Effector memory CD8-positive, alpha-beta T cell (primary cell): ENCODE data around the gene PCED1B.
"Not testable (repeated sequence)": the region's sequence is repeated elsewhere in the genome, so short reads cannot be mapped to it uniquely, and the experiment has no call there.

Experiments
- ATAC-seq: fragments of 150-1000 bp; cut with Tn5 transposase; replicated peaks from 2 replicates; pipeline ENCODE4 v1.10.0; 2021; ENCODE audit warnings: mild to moderate bottlenecking, moderate library complexity
- DNase-seq, 3 experiments: peaks; one replicate each; pipeline ENCODE4 v3.0.0; 2021
- H3K27ac Mint-ChIP-seq, 2 donors: one replicate each; pipeline ENCODE4 v1.8.0; 2022; ENCODE audit warnings: mild to moderate bottlenecking in 2 of 2, mixed read lengths in 2 of 2, moderate library complexity in 2 of 2
- H3K27me3 Mint-ChIP-seq, 2 donors: one replicate each; pipeline ENCODE4 v1.8.0; 2022; ENCODE audit warnings: mixed read lengths in 2 of 2
- H3K36me3 Mint-ChIP-seq: one replicate; pipeline ENCODE4 v1.8.0; 2022; ENCODE audit warnings: mild to moderate bottlenecking, moderate library complexity, mixed read lengths; ENCODE audit not compliant: insufficient read depth
- H3K4me1 Mint-ChIP-seq, 2 donors: one replicate each; pipeline ENCODE4 v1.8.0; 2022; ENCODE audit warnings: low read depth in 2 of 2, mixed read lengths in 2 of 2
- H3K4me3 Mint-ChIP-seq, 2 donors: one replicate each; pipeline ENCODE4 v1.8.0; 2022; ENCODE audit warnings: mild to moderate bottlenecking in 2 of 2, mixed read lengths in 2 of 2, moderate library complexity in 2 of 2
- H3K9me3 Mint-ChIP-seq, 2 donors: one replicate each; pipeline ENCODE4 v1.8.0; 2022; ENCODE audit warnings: mixed read lengths in 2 of 2

PCED1B gene

GRCh38 chr12:47107926-47108325 is 28.5 kb downstream of the PCED1B start:
- peaks cover 4% of the 10 kb centered on the region for H3K36me3 Mint-ChIP-seq
- no peak for DNase-seq
- no peaks in the 10 kb centered on the region for H3K27me3 Mint-ChIP-seq
- ATAC-seq: no peak
- no peak overlapping the region for H3K4me3 Mint-ChIP-seq
- no peaks in the 10 kb centered on the region for H3K9me3 Mint-ChIP-seq
- no peak overlapping the region for H3K27ac Mint-ChIP-seq
- peaks cover 13 to 25% of the 10 kb centered on the region in 2 donors for H3K4me1 Mint-ChIP-seq

DNA sequence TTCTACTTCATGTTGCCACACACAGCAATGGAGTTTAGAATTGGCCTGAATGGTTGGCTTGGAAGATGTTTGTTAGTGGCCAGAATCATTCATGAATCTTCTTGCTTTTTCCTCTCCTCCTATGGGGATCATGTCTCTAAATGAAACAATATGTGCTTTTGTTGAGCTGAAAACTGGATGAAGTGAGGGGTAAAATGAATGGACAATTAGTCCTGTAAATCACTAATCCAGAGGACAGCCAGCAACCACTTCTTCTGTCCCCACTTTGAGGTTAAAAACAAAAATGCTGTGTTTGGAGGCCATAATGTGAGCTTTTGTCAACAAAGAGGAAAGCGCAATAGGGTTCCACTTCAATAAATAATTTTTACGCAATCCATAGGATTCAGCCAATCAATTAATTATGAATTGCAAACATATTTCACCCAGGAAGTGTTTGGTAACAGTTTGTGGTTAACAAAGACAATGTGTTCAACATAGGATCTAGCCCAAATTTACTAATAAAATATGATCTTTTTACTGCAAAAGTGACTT is 30.7 kb downstream of the PCED1B start:
- ATAC-seq (no peak), DNase-seq (no peak)
- Mint-ChIP-seq H3K4me3 (peak overlapping the region in 1 of 2 donors; percentile 15), H3K27ac (no peak overlapping the region), H3K4me1 (peaks cover 11 to 25% of the 10 kb centered on the region in 2 donors), H3K27me3 (no peaks in the 10 kb centered on the region), H3K36me3 (peaks cover 4% of the 10 kb centered on the region), H3K9me3 (no peaks in the 10 kb centered on the region)

DNA sequence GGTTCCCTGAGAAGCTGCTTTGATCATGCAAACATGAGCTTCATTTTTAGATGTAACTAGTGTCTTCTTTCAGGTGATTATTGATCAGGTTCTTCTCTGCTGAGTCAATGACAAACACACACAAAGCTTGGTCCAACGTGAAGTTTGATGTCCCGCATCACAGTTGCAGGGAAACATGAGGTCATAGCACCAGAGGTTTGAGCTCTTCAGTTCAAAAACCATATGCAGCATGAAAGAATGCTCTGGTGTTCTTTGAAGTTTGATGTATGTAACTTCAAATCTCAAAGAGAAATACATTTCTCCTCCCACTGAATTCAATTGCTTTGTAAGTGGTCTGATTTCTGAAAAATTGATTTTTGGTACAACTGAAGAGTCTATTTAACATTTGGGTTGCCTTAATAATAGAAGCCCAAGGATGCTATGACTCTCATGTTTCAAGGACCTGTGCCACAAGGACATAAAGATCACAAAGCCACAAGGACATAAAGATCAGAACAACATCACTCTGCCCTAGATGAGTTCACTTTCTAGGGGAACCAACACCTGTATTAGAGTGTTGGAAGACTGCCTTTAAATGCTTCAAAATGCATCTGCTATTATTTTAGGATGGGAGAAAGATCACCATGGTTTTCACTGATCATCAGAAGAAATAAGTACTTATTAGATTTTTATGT is 31.4 kb downstream of the PCED1B start:
- no peak for ATAC-seq
- peak overlapping the region in 1 of 2 donors; percentile 74 for H3K4me3 Mint-ChIP-seq
- H3K27ac Mint-ChIP-seq: peak overlapping the region; percentile 54 to 73
- H3K4me1 Mint-ChIP-seq: peaks cover 11 to 25% of the 10 kb centered on the region in 2 donors
- no peak for DNase-seq
- peaks cover 4% of the 10 kb centered on the region for H3K36me3 Mint-ChIP-seq
- H3K27me3 Mint-ChIP-seq: no peaks in the 10 kb centered on the region
- H3K9me3 Mint-ChIP-seq: no peaks in the 10 kb centered on the region

- Mint-ChIP-seq H3K27me3 (no peaks in the 10 kb centered on the region), H3K4me3 (peak overlapping the region; percentile 64 to 74), H3K36me3 (peaks cover 4% of the 10 kb centered on the region), H3K9me3 (no peaks in the 10 kb centered on the region), H3K27ac (peak overlapping the region; percentile 54 to 73), H3K4me1 (peaks cover 11 to 25% of the 10 kb centered on the region in 2 donors)
- ATAC-seq: peak; percentile 72
- no peak for DNase-seq
Observed at GRCh38 chr12:47111392-47111778, 32.0 kb downstream of the PCED1B start.

DNA sequence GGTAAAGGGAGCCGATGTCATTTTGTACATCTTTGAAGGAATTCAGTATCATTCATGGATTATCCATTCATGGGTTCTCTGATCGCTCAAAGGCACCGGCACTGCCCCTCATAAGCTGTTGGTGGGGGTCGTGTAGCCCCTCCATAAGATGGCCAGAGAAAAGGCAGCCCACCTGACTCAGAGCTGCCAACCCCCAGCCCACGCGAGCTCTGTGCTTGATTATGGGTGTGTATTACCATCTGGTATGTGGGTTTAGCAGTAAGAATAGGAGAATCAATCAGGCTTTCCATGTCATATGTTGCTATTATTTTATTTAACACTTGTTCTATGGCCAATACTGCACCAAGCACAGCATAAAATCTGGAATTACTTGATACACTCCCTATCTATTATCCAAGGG is 32.4 kb downstream of the PCED1B start:
- Mint-ChIP-seq H3K4me1 (peaks cover 11 to 25% of the 10 kb centered on the region in 2 donors), H3K4me3 (peak overlapping the region; percentile 64 to 74), H3K9me3 (no peaks in the 10 kb centered on the region), H3K27ac (peak overlapping the region; percentile 54 to 73), H3K36me3 (peaks cover 3% of the 10 kb centered on the region), H3K27me3 (no peaks in the 10 kb centered on the region)
- no peak for ATAC-seq
- DNase-seq: no peak

DNA sequence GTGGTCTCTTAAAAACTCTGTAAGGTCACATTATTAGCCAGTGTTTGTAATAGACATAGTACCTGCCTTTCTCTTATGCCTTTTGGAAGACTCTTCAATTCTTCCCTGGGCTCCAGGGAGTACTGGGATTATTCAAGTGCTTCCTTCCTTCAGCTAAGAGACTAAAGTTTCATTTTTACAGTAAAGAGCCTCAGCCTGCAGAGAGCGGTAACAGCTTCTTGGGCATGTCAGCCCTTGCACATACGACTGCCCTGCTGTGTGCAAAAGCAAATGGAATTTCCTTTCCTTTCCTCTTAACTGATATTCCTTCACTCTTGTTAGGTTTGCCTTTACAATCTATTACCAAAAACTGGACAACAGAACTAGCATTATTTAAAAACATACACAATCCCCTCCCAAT is 33.3 kb downstream of the PCED1B start:
- Mint-ChIP-seq H3K27ac (no peak overlapping the region), H3K4me1 (peaks cover 11 to 20% of the 10 kb centered on the region in 2 donors), H3K27me3 (no peaks in the 10 kb centered on the region), H3K4me3 (peak overlapping the region in 1 of 2 donors; percentile 13), H3K9me3 (no peaks in the 10 kb centered on the region), H3K36me3 (no peaks in the 10 kb centered on the region)
- ATAC-seq: no peak
- no peak for DNase-seq

- Mint-ChIP-seq H3K36me3 (no peaks in the 10 kb centered on the region), H3K4me1 (peaks cover 11 to 20% of the 10 kb centered on the region in 2 donors), H3K27ac (no peak overlapping the region), H3K4me3 (no peak overlapping the region), H3K9me3 (no peaks in the 10 kb centered on the region), H3K27me3 (no peaks in the 10 kb centered on the region)
- no peak for DNase-seq
- no peak for ATAC-seq
Observed at GRCh38 chr12:47114481-47114892, 35.1 kb downstream of the PCED1B start.

DNA sequence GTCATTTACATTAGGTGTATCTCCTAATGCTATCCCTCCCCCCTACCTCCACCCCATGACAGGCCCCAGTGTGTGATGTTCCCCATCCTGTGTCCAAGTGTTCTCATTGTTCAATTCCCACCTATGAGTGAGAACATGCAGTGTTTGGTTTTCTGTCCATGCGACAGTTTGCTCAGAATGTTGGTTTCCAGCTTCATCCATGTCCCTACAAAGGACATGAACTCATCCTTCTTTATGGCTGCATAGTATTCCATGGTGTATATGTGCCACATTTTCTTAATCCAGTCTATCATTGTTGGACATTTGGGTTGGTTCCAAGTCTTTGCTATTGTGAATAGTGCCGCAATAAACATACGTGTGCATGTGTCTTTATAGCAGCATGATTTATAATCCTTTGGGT is 37.9 kb downstream of the PCED1B start:
- H3K9me3 Mint-ChIP-seq, H3K4me3 Mint-ChIP-seq: not testable (repeated sequence)

DNA sequence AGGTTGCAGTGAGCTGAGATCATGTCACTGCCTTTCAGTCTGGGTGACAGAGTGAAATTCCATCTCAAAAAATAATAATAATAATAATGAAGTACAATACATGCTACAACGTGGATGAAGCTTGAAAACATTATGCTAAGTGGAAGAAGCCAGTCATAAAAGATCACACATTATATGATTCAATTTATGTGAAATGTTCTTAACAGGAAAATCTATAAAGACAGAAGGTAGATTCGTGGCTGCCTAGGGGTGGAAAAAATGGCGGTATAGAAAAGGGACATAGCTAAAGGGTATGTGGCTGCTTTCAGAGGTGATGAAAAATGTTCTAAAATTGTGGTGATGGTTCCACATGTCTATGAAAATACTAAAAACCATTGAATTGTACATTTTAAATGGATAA is 41.3 kb downstream of the PCED1B start:
- ATAC-seq (no peak), DNase-seq (no peak)
- Mint-ChIP-seq H3K36me3 (peaks cover 2% of the 10 kb centered on the region), H3K27ac (peak overlapping the region; percentile 16 to 41), H3K27me3 (no peaks in the 10 kb centered on the region), H3K4me3 (no peak overlapping the region), H3K9me3 (no peaks in the 10 kb centered on the region), H3K4me1 (peaks cover 0 to 5% of the 10 kb centered on the region in 2 donors)

More for the DNA sequence above, 37.9 kb downstream of the PCED1B start:
- not testable (repeated sequence) for ATAC-seq, H3K27me3 Mint-ChIP-seq, H3K36me3 Mint-ChIP-seq, H3K27ac Mint-ChIP-seq, H3K4me1 Mint-ChIP-seq, DNase-seq

GRCh38 chr12:47121146-47121545 is 41.7 kb downstream of the PCED1B start:
- Mint-ChIP-seq H3K27ac (peak overlapping the region; percentile 16 to 41), H3K36me3 (peaks cover 2% of the 10 kb centered on the region), H3K4me3 (no peak overlapping the region), H3K9me3 (no peaks in the 10 kb centered on the region), H3K27me3 (no peaks in the 10 kb centered on the region), H3K4me1 (peaks cover 0 to 5% of the 10 kb centered on the region in 2 donors)
- ATAC-seq (no peak), DNase-seq (no peak)

DNA sequence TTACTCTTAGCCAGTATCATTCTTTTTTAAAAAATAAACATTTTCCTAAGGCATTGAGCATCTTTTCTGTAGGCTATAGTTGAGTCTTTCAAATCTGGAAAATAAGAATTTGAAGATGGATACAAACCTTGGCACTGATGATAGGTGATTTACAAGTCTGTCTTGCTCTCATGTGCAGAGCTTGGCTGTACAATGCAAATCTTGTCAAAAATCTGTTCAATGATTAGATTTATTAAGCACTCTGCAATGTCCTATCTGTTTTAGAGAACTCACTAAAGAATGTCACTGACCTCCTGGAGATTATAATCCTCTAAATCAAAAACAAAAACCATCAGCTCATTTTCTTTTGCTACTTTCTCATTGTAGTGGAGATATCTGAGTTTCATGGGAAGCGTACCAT is 43.2 kb downstream of the PCED1B start:
- DNase-seq (no peak), ATAC-seq (no peak)
- Mint-ChIP-seq H3K27me3 (no peaks in the 10 kb centered on the region), H3K27ac (no peak overlapping the region), H3K36me3 (peaks cover 2% of the 10 kb centered on the region), H3K4me3 (no peak overlapping the region), H3K9me3 (no peaks in the 10 kb centered on the region), H3K4me1 (peaks cover 0 to 5% of the 10 kb centered on the region in 2 donors)

GRCh38 chr12:47123730-47124129 is 44.3 kb downstream of the PCED1B start:
- peaks cover 2% of the 10 kb centered on the region for H3K36me3 Mint-ChIP-seq
- ATAC-seq (no peak), DNase-seq (no peak)
- no peak overlapping the region for H3K27ac Mint-ChIP-seq
- H3K4me1 Mint-ChIP-seq: peaks cover 0 to 5% of the 10 kb centered on the region in 2 donors
- no peaks in the 10 kb centered on the region for H3K27me3 Mint-ChIP-seq
- no peaks in the 10 kb centered on the region for H3K9me3 Mint-ChIP-seq
- H3K4me3 Mint-ChIP-seq: no peak overlapping the region

- DNase-seq (no peak), ATAC-seq (no peak)
- no peak overlapping the region for H3K27ac Mint-ChIP-seq
- H3K4me3 Mint-ChIP-seq: no peak overlapping the region
- H3K27me3 Mint-ChIP-seq: no peaks in the 10 kb centered on the region
- peaks cover 0 to 5% of the 10 kb centered on the region in 2 donors for H3K4me1 Mint-ChIP-seq
- H3K36me3 Mint-ChIP-seq: peaks cover 2% of the 10 kb centered on the region
- H3K9me3 Mint-ChIP-seq: no peaks in the 10 kb centered on the region
Observed at GRCh38 chr12:47124451-47124850, 45.0 kb downstream of the PCED1B start.

GRCh38 chr12:47126246-47126645 is 46.8 kb downstream of the PCED1B start:
- Mint-ChIP-seq H3K27me3 (no peaks in the 10 kb centered on the region), H3K36me3 (peaks cover 2% of the 10 kb centered on the region), H3K27ac (no peak overlapping the region), H3K9me3 (no peaks in the 10 kb centered on the region), H3K4me1 (peaks cover 0 to 5% of the 10 kb centered on the region in 2 donors), H3K4me3 (no peak overlapping the region)
- ATAC-seq (no peak), DNase-seq (no peak)
